Neural cell (in vitro differentiated cells): ENCODE data around the gene HCAR1. TPM values are rescaled to one million over a fixed set of nuclear protein-coding genes. Genes with fewer than 3 reads are reported as not detected.
"Not testable (repeated sequence)": the region's sequence is repeated elsewhere in the genome, so short reads cannot be mapped to it uniquely, and the experiment has no call there.

Source experiments
- H2AFZ ChIP-seq: fragments of 200-600, 300-800 bp; sonication (generic), shearing (Covaris generic); 2 replicates; pipeline ENCODE4 v1.6.0; 2014; ENCODE audit warnings: low read depth, mild to moderate bottlenecking, antibody characterized with exemption, low read length, moderate library complexity
- H3F3A ChIP-seq: fragments of 200-600 bp; shearing (Covaris generic); 2 replicates; pipeline ENCODE4 v1.6.1; 2016; ENCODE audit warnings: mild to moderate bottlenecking, moderate library complexity, mixed read lengths, antibody characterized with exemption, low read length; ENCODE audit not compliant: insufficient read depth, poor library complexity, severe bottlenecking
- H3K27ac ChIP-seq: fragments of 200-600, 300-800 bp; sonication (generic), shearing (Covaris generic); 2 replicates; pipeline ENCODE4 v1.5.1; 2014; ENCODE audit warnings: mild to moderate bottlenecking, low read length, moderate library complexity
- H3K27me3 ChIP-seq: fragments of 300-800, 200-600 bp; sonication (generic), shearing (Covaris generic); 2 replicates; pipeline ENCODE4 v1.6.0; 2014; ENCODE audit warnings: mild to moderate bottlenecking, low read depth, low read length, moderate library complexity; ENCODE audit not compliant: insufficient read depth
- H3K36me3 ChIP-seq: fragments of 300-800, 200-600 bp; sonication (generic), shearing (Covaris generic); 2 replicates; pipeline ENCODE4 v1.5.1; 2014; ENCODE audit warnings: mild to moderate bottlenecking, antibody characterized with exemption, low read length, moderate library complexity; ENCODE audit not compliant: insufficient read depth
- H3K4me2 ChIP-seq: fragments of 300-800, 200-600 bp; sonication (generic), shearing (Covaris generic); 2 replicates; pipeline ENCODE4 v1.6.0; 2014; ENCODE audit warnings: mild to moderate bottlenecking, low read length
- H3K4me3 ChIP-seq: fragments of 300-800, 200-600 bp; sonication (generic), shearing (Covaris generic); 2 replicates; pipeline ENCODE4 v1.5.1; 2014; ENCODE audit warnings: mild to moderate bottlenecking, low read length, moderate library complexity
- H3K79me2 ChIP-seq: fragments of 200-600 bp; shearing (Covaris generic); replicated peaks from 2 replicates; pipeline ENCODE4 v1.6.0; 2014; ENCODE audit warnings: mild to moderate bottlenecking, low read length, moderate library complexity; ENCODE audit not compliant: insufficient read depth
- H3K9ac ChIP-seq: fragments of 300-800, 200-600 bp; sonication (generic), shearing (Covaris generic); 2 replicates; pipeline ENCODE4 v1.6.1; 2016; ENCODE audit warnings: mild to moderate bottlenecking, low read length, mixed read lengths
- H3K9me2 ChIP-seq: fragments of 200-600 bp; shearing (Covaris generic); 2 replicates; pipeline ENCODE4 v1.6.1; 2016; ENCODE audit warnings: mild to moderate bottlenecking, low read length, mixed read lengths; ENCODE audit not compliant: insufficient read depth
- H3K9me3 ChIP-seq: fragments of 200-600, 300-800 bp; sonication (generic), shearing (Covaris generic); 2 replicates; pipeline ENCODE4 v1.6.1; 2016; ENCODE audit warnings: mild to moderate bottlenecking, mixed run types, low read length, moderate library complexity, mixed read lengths
- H4K20me1 ChIP-seq: fragments of 200-600 bp; shearing (Covaris generic); 2 replicates; pipeline ENCODE4 v1.6.1; 2016; ENCODE audit warnings: mild to moderate bottlenecking, mixed run types; ENCODE audit not compliant: insufficient read depth
- CTCF ChIP-seq: fragments of 450-650 bp; IDR thresholded peaks from 2 replicates; pipeline ENCODE4 v1.5.1; 2014; ENCODE audit warnings: antibody characterized with exemption, mild to moderate bottlenecking, moderate library complexity; ENCODE audit not compliant: poor library complexity, severe bottlenecking
- EP300 ChIP-seq: fragments of 450-650 bp; conservative IDR thresholded peaks from 2 replicates; pipeline ENCODE4 v1.6.1; 2014; ENCODE audit warnings: antibody characterized with exemption, mild to moderate bottlenecking, moderate library complexity; ENCODE audit not compliant: poor library complexity, severe bottlenecking
- EZH2 ChIP-seq: fragments of 200-600, 300-800 bp; shearing (Covaris generic), sonication (generic); IDR thresholded peaks from 2 replicates; pipeline ENCODE4 v1.6.1; 2014; ENCODE audit warnings: antibody characterized with exemption, low read length, borderline replicate concordance, mild to moderate bottlenecking; ENCODE audit not compliant: insufficient read depth, poor library complexity, severe bottlenecking
- MXI1 ChIP-seq: fragments of 450-650 bp; conservative IDR thresholded peaks from 2 replicates; pipeline ENCODE4 v1.6.1; 2014; ENCODE audit warnings: antibody characterized with exemption, mild to moderate bottlenecking; ENCODE audit not compliant: poor library complexity, severe bottlenecking
- POLR2AphosphoS5 ChIP-seq: IDR thresholded peaks from 2 replicates; pipeline ENCODE4 v1.6.1; 2012
- RAD21 ChIP-seq: fragments of 450-650 bp; conservative IDR thresholded peaks from 2 replicates; pipeline ENCODE4 v1.6.1; 2014; ENCODE audit warnings: antibody characterized with exemption, mild to moderate bottlenecking, moderate library complexity
- REST ChIP-seq: IDR thresholded peaks from 2 replicates; pipeline ENCODE4 v1.6.1; 2012; ENCODE audit warnings: borderline replicate concordance
- SMC3 ChIP-seq: fragments of 450-650 bp; conservative IDR thresholded peaks from 2 replicates; pipeline ENCODE4 v1.6.1; 2014; ENCODE audit warnings: antibody characterized with exemption, mild to moderate bottlenecking, moderate library complexity; ENCODE audit not compliant: poor library complexity
- TAF1 ChIP-seq: IDR thresholded peaks from 2 replicates; pipeline ENCODE4 v1.6.1; 2012; ENCODE audit warnings: low read depth
- polyA plus RNA-seq: library from polyadenylated mRNA; depleted of rRNA; stranded (reverse); fragments of >200 nt; gene quantifications from 2 replicates; pipeline ENCODE4 v1.2.3, GENCODE V29; 2014

Gene HCAR1
- polyA plus RNA-seq, 1 donor from 2014 or later = not detected

GRCh38 chr12:122752464-122753318 lies 22.0 kb upstream of the HCAR1 start, which contains the start of gene DENR:
Gene DENR, plus strand, starts transcription at chr12:122752824. Its CDS starts 878 bp downstream, at chr12:122753702.
- H3K9me3 ChIP-seq = no peaks in the 10 kb centered on the region
- peak within 1 kb of the TSS; percentile 99 for H3K4me2 ChIP-seq
- peak within 1 kb of the TSS; percentile 98 for H3K4me3 ChIP-seq
- H4K20me1 ChIP-seq = no peaks in the 10 kb centered on the region
- no peaks in the 10 kb centered on the region for H3K27me3 ChIP-seq
- peak within 1 kb of the TSS; percentile 86 for H3K27ac ChIP-seq
- peaks cover 3% of the 10 kb centered on the region for H3F3A ChIP-seq
- peak; percentile 72 for TF ChIP-seq TAF1
- peak; percentile 93 for TF ChIP-seq RAD21
- TF ChIP-seq POLR2AphosphoS5 = peak; percentile 91
- peak; percentile 93 for TF ChIP-seq MXI1
- TF ChIP-seq EZH2 = no peak
- TF ChIP-seq SMC3 = peak; percentile 80
- peak; percentile 51 for TF ChIP-seq EP300
- TF ChIP-seq REST = peak; percentile 67
- peak; percentile 95 for TF ChIP-seq CTCF
- H3K9ac ChIP-seq = peak within 1 kb of the TSS; percentile 93
- peaks cover 23% of the 10 kb centered on the region for H3K79me2 ChIP-seq
- H2AFZ ChIP-seq = peak within 1 kb of the TSS; percentile 98
- no peaks in the 10 kb centered on the region for H3K36me3 ChIP-seq
- no peaks in the 10 kb centered on the region for H3K9me2 ChIP-seq

- not testable (repeated sequence) for H3K9ac ChIP-seq, H3K4me2 ChIP-seq, H2AFZ ChIP-seq, H3F3A ChIP-seq, H3K36me3 ChIP-seq, H3K9me3 ChIP-seq, H3K27me3 ChIP-seq, H3K4me3 ChIP-seq, H3K27ac ChIP-seq, H4K20me1 ChIP-seq, H3K9me2 ChIP-seq
- peaks cover 23% of the 10 kb centered on the region for H3K79me2 ChIP-seq
These were observed 20.3 kb upstream of the HCAR1 start for GRCh38 chr12:122750781-122751515.
